Measurements from ENCODE around the gene RASGRP2.

DNA sequence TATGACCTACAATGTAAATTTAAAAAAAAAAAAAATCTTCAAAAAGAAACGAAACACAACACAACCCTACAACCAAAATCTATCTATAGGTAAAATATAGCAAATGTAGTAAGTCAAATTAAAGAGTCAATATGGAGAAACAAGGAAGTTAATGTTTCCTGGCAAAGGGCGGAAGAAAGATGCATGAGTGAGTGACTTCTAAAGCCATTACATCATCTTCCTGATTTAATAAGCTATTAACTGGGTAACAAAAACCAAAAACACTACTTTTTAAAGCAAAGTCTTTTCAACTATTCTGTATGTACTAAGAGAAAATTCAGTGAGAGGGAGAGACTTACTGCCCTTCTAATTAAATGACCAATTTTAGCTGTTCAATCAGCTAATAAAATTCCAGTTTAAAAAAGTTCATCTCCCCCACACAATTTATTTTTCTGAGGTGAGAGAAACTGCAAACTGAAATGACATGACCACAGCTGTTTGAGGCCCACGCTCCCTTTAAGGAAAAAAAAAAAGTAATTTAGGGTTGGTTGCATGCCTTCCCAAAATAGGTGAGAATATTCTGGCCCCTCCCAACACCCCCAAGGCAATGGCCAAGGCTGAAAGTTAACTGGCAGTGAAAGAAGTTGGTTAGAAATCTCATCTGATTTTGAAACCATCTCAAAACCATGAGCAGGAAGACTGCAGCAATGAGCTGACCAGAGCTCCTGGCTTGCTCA lies 28.5 kb upstream of the RASGRP2 start:
- TF ChIP-seq, protein P1, sequence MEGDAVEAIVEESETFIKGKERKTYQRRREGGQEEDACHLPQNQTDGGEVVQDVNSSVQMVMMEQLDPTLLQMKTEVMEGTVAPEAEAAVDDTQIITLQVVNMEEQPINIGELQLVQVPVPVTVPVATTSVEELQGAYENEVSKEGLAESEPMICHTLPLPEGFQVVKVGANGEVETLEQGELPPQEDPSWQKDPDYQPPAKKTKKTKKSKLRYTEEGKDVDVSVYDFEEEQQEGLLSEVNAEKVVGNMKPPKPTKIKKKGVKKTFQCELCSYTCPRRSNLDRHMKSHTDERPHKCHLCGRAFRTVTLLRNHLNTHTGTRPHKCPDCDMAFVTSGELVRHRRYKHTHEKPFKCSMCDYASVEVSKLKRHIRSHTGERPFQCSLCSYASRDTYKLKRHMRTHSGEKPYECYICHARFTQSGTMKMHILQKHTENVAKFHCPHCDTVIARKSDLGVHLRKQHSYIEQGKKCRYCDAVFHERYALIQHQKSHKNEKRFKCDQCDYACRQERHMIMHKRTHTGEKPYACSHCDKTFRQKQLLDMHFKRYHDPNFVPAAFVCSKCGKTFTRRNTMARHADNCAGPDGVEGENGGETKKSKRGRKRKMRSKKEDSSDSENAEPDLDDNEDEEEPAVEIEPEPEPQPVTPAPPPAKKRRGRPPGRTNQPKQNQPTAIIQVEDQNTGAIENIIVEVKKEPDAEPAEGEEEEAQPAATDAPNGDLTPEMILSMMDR (IDR thresholded peaks at IDR 0.05; ENCODE audit: low read length) = no peak
- TF ChIP-seq EZH2 (IDR thresholded peaks at IDR 0.05; ENCODE audit: borderline replicate concordance, low read length) = no peak

Measured in OCI-LY1 (cell line).